ENCODE results near the gene SLC39A11. TPM values are rescaled to one million over a fixed set of nuclear protein-coding genes. Genes with fewer than 3 reads are reported as not detected.

The SLC39A11 gene
- total RNA-seq, 2 experiments from 2014 or later = 17.0 to 17.3 TPM

- Mint-ChIP-seq H3K27ac (no peak overlapping the region), H3K27me3 (no peaks in the 10 kb centered on the region), H3K36me3 (ENCODE audit: low read depth) (peaks cover 4% of the 10 kb centered on the region), H3K4me1 (no peaks in the 10 kb centered on the region), H3K9me3 (no peaks in the 10 kb centered on the region), H3K4me3 (no peak overlapping the region)
- no peak for DNase-seq
- POLR2A ChIA-PET = no interaction called here
- CTCF ChIA-PET = no interaction called here
These were observed 50.3 kb downstream of the SLC39A11 start for GRCh38 chr17:73042225-73042624.

DNA sequence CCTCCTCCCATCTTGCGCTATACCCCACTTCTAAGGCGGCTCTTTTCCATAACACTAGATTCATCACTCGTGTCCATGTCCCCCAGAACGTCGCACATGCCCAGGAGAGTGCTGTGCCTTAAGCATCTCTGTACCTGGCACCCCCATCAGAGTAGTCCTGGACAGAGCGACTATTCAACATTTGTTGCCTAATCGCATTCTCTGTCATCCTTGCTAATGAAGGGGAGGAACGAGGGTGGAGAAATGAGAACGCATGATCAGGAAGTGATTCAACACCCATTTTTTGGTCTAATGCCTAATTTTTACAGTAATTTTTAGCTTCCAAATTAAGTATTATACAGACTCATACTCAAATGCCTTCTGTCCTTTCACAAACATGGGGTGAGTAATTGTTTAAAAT is 53.2 kb downstream of the SLC39A11 start:
- POLR2A ChIA-PET = no interaction called here
- CTCF ChIA-PET = no interaction called here

DNA sequence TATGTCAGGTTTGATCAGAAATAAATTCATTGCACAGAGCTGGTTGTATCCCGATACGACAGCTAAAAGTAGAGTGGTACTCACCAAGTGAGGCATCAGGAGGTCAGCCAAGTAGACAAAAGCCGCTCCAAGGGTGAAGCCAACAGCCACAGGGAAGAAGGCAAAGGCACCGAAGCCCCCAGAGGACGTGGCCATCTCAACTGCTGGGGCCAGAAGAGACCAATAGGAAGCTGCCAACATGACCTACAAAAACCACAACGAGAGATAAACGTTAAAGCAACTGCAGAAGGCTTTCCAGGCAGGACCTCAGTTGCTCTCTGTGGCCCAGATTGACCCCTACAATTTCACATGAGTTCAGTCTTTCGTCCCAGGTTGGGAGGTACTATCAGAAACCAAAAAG is 61.0 kb downstream of the SLC39A11 start:
- CTCF ChIA-PET = no interaction called here
- Mint-ChIP-seq H3K4me1 (no peaks in the 10 kb centered on the region), H3K9me3 (no peaks in the 10 kb centered on the region)

More for the DNA sequence above, 53.2 kb downstream of the SLC39A11 start:
- no peak for DNase-seq
- Mint-ChIP-seq H3K36me3 (ENCODE audit: low read depth) (no peaks in the 10 kb centered on the region), H3K9me3 (no peaks in the 10 kb centered on the region), H3K4me1 (no peaks in the 10 kb centered on the region), H3K27me3 (no peaks in the 10 kb centered on the region), H3K27ac (no peak overlapping the region), H3K4me3 (no peak overlapping the region)

DNA sequence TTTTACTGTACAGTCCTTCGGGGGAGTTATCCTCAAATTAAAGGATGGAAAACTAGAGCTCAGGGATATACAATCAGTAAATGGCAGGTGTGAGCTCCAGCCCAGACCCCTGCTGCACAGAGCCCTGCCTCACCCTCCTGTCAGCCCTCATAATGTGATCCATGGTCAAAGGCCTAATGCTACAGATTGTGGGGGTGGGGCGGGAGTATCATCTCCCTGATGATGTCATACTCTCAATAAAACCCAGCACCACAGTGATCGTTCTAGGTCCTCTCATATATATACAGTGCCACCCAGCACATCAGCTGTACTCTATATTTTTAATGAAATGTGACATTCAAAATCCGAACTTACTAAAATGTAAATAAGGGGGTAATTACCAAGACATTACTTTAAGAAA is 61.5 kb downstream of the SLC39A11 start:
- H3K27ac Mint-ChIP-seq = no peak overlapping the region
- no peaks in the 10 kb centered on the region for H3K9me3 Mint-ChIP-seq
- CTCF ChIA-PET = no interaction called here
- H3K4me1 Mint-ChIP-seq = no peaks in the 10 kb centered on the region
- POLR2A ChIA-PET = no interaction called here
- no peaks in the 10 kb centered on the region for H3K27me3 Mint-ChIP-seq
- peaks cover 8% of the 10 kb centered on the region for H3K36me3 Mint-ChIP-seq (ENCODE audit: low read depth)
- no peak for DNase-seq
- no peak overlapping the region for H3K4me3 Mint-ChIP-seq

More for the DNA sequence above, 61.0 kb downstream of the SLC39A11 start:
- no peak for DNase-seq
- no peak overlapping the region for H3K27ac Mint-ChIP-seq
- no peaks in the 10 kb centered on the region for H3K27me3 Mint-ChIP-seq
- POLR2A ChIA-PET = no interaction called here
- no peak overlapping the region for H3K4me3 Mint-ChIP-seq
- H3K36me3 Mint-ChIP-seq (ENCODE audit: low read depth) = peaks cover 8% of the 10 kb centered on the region

- ChIA-PET POLR2A (no interaction called here), CTCF (no interaction called here)
- no peaks in the 10 kb centered on the region for H3K9me3 Mint-ChIP-seq
- H3K4me1 Mint-ChIP-seq = no peaks in the 10 kb centered on the region
- H3K27me3 Mint-ChIP-seq = no peaks in the 10 kb centered on the region
- H3K36me3 Mint-ChIP-seq (ENCODE audit: low read depth) = peaks cover 8% of the 10 kb centered on the region
- H3K27ac Mint-ChIP-seq = no peak overlapping the region
- DNase-seq = no peak
- H3K4me3 Mint-ChIP-seq = no peak overlapping the region
These were observed 62.0 kb downstream of the SLC39A11 start for GRCh38 chr17:73030501-73030921.

DNA sequence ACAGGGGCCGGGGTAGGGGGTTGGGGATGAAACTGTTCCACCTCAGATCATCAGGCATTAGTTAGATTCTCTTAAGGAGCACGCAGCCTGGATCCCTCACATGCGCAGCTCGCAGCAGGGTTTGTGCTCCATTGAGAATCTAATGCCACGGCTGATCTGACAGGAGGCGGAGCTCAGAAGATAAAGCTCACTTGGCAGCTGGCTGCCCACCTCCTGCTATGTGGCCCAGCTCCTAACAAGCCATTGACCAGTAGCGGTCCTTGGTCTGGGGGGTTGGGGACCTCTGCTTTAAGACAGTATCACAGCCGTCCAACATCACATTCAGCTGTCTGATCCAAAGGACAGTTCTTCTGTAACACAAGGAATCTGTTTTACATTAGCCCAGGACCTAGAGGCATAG is 62.5 kb downstream of the SLC39A11 start:
- no peak for DNase-seq
- Mint-ChIP-seq H3K4me3 (no peak overlapping the region), H3K4me1 (no peaks in the 10 kb centered on the region), H3K27ac (no peak overlapping the region), H3K27me3 (no peaks in the 10 kb centered on the region), H3K9me3 (no peaks in the 10 kb centered on the region), H3K36me3 (ENCODE audit: low read depth) (peaks cover 8% of the 10 kb centered on the region)
- CTCF ChIA-PET = no interaction called here
- POLR2A ChIA-PET = no interaction called here

GRCh38 chr17:73029021-73029420 is 63.5 kb downstream of the SLC39A11 start:
- H3K36me3 Mint-ChIP-seq (ENCODE audit: low read depth) = peaks cover 8% of the 10 kb centered on the region
- no peak overlapping the region for H3K27ac Mint-ChIP-seq
- CTCF ChIA-PET = no interaction called here
- POLR2A ChIA-PET = no interaction called here
- H3K4me1 Mint-ChIP-seq = no peaks in the 10 kb centered on the region
- no peaks in the 10 kb centered on the region for H3K9me3 Mint-ChIP-seq
- H3K4me3 Mint-ChIP-seq = no peak overlapping the region
- no peak for DNase-seq
- no peaks in the 10 kb centered on the region for H3K27me3 Mint-ChIP-seq

DNA sequence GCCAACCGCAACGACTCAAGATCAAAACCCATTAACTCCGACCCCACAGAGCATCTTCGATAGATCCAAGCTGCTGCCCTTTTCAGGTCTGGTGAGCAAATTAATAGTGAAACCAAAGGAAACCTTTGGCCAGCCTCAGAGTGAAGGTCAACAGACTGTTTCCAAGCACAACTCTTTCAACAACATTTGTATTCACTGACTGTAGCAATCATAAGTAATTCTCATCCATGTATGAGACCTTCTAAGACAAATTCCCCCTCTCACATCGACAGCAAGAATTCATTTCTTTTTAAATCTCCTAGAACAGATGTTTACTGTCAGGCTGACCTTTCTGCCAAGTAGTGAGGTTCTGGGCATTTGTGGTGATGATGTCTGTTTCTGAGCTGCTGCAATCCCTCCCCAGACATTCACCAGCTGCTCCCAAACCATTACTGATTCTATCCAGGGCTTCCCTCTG is 64.2 kb downstream of the SLC39A11 start:
- ChIA-PET CTCF (no interaction called here), POLR2A (no interaction called here)
- Mint-ChIP-seq H3K27me3 (no peaks in the 10 kb centered on the region), H3K9me3 (no peaks in the 10 kb centered on the region), H3K4me3 (no peak overlapping the region), H3K27ac (no peak overlapping the region), H3K36me3 (ENCODE audit: low read depth) (peaks cover 8% of the 10 kb centered on the region), H3K4me1 (no peaks in the 10 kb centered on the region)
- no peak for DNase-seq

DNA sequence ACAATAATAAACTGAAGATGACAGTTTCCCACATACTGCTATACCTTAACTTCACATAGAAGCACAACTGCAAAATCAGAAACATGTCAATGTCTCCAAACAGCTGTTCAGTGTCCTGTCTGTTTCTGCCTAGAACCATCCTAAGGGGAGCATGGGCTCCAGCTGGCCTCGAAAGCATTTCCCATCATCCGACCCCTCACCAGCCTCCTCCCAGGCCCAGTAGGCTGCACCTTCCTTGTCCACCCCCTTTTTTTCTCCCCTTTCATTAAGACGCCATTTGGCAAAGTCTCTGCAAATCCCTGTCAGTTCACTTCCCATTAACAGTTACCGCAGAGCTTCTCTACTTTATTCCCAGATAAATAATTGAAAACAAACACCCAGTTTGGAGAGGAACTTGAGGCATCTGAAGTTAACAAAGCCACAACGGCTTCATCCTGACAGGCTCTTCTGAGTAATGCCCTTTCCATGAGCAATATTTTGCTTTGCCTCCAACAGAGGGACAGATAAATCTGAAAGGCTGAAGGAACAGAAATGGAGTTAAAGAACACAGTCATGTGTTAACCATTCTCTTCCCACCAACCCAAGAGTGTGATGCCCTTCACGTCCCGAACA is 65.3 kb downstream of the SLC39A11 start:
- Mint-ChIP-seq H3K27ac (no peak overlapping the region), H3K4me1 (no peaks in the 10 kb centered on the region), H3K9me3 (no peaks in the 10 kb centered on the region), H3K36me3 (ENCODE audit: low read depth) (peaks cover 8% of the 10 kb centered on the region), H3K27me3 (no peaks in the 10 kb centered on the region), H3K4me3 (no peak overlapping the region)
- POLR2A ChIA-PET = no interaction called here
- no peak for DNase-seq
- CTCF ChIA-PET = no interaction called here

GRCh38 chr17:73025041-73025560 is 67.4 kb downstream of the SLC39A11 start:
- Mint-ChIP-seq H3K27me3 (no peaks in the 10 kb centered on the region), H3K9me3 (peaks cover 3% of the 10 kb centered on the region), H3K4me3 (no peak overlapping the region), H3K27ac (no peak overlapping the region), H3K36me3 (ENCODE audit: low read depth) (peaks cover 4% of the 10 kb centered on the region), H3K4me1 (no peaks in the 10 kb centered on the region)
- ChIA-PET POLR2A (no interaction called here), CTCF (no interaction called here)
- DNase-seq = no peak

DNA sequence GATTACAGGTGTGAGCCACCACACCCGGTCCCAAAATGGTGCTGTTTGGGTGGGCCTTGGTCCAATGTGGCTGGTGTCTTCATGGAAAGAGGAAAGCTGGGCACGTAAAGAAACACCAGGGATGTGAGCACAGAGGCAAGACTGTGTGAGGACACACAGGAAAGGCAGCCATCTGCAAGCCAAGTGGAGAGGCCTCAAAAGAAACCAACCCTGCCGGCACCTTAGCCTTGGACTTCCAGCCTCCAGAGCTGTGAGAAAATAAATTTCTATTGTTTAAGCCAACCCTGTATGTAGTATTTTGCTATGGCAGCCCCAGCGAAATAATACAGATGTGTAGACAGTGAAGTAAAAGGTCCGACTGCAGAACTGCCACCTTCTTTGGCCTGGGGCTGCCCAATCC is 68.7 kb downstream of the SLC39A11 start:
- Mint-ChIP-seq H3K27me3 (no peaks in the 10 kb centered on the region), H3K27ac (no peak overlapping the region), H3K4me3 (no peak overlapping the region), H3K4me1 (no peaks in the 10 kb centered on the region), H3K36me3 (ENCODE audit: low read depth) (no peaks in the 10 kb centered on the region), H3K9me3 (peaks cover 3% of the 10 kb centered on the region)
- POLR2A ChIA-PET = no interaction called here
- no peak for DNase-seq
- CTCF ChIA-PET = no interaction called here

DNA sequence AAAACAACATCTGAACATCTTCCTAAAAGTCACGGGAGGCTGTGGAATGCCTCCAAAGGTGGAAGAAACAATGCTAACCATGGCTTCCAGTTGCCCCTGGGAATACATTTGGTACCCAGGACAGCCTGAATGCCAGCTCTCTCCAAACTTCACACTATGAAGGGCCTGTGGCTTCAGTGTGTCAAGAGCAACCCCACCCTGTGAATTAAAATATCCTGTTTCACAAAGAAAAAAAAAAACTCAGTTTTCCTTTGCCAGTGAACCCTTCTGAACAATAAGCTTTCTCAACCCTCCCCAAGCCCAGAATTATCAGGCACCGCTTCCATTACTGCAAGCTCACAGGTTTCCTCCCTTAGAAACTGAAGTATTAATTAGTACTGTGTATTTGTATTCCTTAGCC is 69.8 kb downstream of the SLC39A11 start:
- CTCF ChIA-PET = interaction anchor here (0.7 kb wide), 1 partner anchor 48 kb away, joined by 3 read pairs; no protein-coding TSS in a partner anchor
- H3K4me1 Mint-ChIP-seq = no peaks in the 10 kb centered on the region
- peaks cover 8% of the 10 kb centered on the region for H3K9me3 Mint-ChIP-seq
- peaks cover 3% of the 10 kb centered on the region for H3K36me3 Mint-ChIP-seq (ENCODE audit: low read depth)
- no peaks in the 10 kb centered on the region for H3K27me3 Mint-ChIP-seq
- POLR2A ChIA-PET = no interaction called here
- no peak overlapping the region for H3K4me3 Mint-ChIP-seq
- no peak for DNase-seq
- H3K27ac Mint-ChIP-seq = no peak overlapping the region

DNA sequence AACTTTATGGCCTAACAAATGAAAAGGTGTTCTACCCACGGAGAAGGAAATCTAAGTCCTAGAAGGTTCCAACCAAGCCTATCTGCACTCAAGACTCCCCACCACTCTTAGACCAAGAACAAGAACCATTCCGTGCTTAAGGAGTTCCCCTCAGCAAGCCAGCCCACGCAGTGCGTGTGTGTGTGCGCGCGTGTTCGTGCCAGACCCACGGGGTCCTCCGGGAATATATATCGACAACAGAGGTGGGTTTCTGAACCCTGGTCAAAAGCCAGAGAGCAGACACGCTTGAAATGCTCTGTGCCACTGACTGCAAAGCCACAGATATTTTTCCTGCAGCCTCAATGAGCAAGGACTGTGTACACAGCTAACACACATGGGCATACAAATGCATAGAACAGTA is 70.7 kb downstream of the SLC39A11 start:
- no peak overlapping the region for H3K27ac Mint-ChIP-seq
- no peaks in the 10 kb centered on the region for H3K27me3 Mint-ChIP-seq
- no peaks in the 10 kb centered on the region for H3K4me1 Mint-ChIP-seq
- H3K9me3 Mint-ChIP-seq = peaks cover 9% of the 10 kb centered on the region
- H3K4me3 Mint-ChIP-seq = no peak overlapping the region
- H3K36me3 Mint-ChIP-seq (ENCODE audit: low read depth) = peaks cover 3% of the 10 kb centered on the region
- ChIA-PET CTCF (no interaction called here), POLR2A (no interaction called here)
- no peak for DNase-seq

DNA sequence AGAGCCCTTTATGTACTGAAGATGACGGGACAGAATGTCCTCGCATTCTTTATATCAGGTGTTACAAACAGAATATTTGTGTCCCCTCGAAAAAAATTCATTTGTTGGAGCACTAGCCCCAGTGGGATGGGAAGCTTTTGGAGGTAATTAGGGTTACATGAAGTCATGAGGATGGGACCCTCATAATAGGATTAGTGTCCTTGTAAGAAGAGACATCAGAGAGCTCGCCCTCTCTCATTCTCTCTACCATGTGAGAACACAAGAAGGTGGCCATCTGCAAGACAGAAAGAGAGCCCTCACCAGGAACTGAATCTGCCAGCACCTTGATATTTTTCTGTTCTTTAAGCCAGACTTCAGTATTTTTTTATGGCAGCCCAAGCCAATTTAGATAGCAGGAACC is 72.4 kb downstream of the SLC39A11 start:
- Mint-ChIP-seq H3K27me3 (no peaks in the 10 kb centered on the region), H3K9me3 (peaks cover 9% of the 10 kb centered on the region), H3K4me3 (no peak overlapping the region), H3K4me1 (no peaks in the 10 kb centered on the region), H3K36me3 (ENCODE audit: low read depth) (peaks cover 3% of the 10 kb centered on the region), H3K27ac (no peak overlapping the region)
- ChIA-PET POLR2A (no interaction called here), CTCF (interaction anchor here (0.6 kb wide), 1 partner anchor 463 kb away, joined by 3 read pairs; no protein-coding TSS in a partner anchor)
- DNase-seq = no peak

Data from activated CD4-positive, alpha-beta memory T cell treated with anti-CD3 and anti-CD28 coated beads, Interleukin-2, amount 10 ng/mL, durations not matched to agents 7 days and 5 days (primary cell).